NCI-H1092 (cell line): ENCODE measurements around the gene ARHGAP22.

Source experiments
- DNase-seq: peaks from one replicate; lab custom pipeline; 2025; lab: John Stamatoyannopoulos, UW

The ARHGAP22 gene

DNA sequence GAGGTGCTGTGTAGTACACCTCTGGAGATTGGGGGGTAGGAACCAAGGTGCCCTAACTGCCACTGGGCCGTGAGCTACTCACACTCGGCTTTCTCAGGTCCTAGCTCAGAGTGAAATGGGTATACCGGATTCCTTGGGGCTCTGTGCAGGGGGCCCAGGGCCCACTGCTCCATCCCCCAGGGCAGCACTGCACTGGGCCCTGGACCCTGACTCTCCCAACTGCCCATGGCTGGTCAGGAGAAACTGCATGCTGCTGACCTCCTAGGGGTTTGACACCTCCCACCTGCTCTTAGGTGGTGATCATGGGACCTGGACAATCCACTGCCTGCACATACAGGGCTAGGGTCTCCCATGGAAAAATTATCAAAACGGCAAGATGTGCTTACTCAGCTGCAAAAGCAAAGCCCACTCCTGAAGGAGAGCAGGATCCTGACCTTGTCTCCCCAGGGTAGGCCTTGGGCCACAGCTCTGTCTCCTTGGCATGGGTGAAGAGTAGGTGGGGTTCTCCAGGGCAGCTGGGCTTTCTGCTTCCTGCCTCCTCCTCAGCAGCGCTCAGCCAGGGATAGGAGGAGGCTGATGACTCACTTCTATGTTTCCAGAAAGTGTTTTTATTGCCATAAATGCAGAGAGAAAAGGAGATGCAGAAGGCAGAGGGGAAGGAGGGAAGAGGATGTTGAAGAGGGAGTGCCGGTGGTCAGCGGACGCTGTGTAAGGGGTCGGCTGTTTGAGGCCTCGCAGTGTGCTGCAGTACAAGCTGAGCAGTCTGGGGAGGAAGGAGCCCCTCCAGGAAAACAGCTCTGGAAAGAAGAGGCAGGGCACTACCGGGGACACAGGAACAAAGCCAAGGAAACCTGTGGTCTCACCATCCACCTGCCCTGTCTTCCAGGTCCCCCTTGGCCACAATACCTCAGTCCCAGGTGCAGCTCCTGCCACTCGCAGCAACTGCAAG, 107.8 kb downstream of the ARHGAP22 start:
- no peak for DNase-seq

DNA sequence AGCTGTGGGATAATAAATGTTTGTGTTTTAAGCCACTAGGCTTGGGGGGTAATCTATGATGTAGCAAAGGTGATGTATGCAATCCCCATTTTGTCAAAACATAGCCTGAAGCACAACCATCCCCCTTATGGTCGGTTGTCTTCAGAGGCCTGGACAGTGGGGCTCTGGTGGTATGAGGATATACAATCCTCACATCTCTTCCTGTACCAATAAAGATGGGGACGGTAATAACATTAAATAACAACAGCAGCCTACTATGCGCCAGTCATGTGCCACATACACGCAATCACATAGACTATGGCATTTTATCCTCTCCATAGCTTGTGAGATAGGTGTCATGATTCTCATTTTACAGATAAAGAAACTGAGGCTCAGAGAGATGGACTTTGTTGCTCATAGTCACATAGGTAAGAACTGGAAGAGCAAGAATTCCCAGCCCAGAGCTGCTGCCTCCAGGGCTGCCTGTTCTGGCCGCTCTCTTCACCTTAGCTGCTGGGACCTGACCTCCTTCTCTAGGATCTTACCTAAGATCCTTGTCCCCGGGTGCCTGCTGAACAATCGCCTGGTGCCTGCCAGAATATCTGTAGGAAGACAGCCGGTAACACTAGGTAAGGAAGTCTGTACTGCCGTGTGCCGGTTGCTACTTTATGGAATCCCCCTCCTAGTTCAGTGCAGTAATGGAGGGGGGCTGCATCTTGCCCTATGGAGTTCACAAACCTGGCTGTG, 108.6 kb downstream of the ARHGAP22 start:
- no peak for DNase-seq

DNA sequence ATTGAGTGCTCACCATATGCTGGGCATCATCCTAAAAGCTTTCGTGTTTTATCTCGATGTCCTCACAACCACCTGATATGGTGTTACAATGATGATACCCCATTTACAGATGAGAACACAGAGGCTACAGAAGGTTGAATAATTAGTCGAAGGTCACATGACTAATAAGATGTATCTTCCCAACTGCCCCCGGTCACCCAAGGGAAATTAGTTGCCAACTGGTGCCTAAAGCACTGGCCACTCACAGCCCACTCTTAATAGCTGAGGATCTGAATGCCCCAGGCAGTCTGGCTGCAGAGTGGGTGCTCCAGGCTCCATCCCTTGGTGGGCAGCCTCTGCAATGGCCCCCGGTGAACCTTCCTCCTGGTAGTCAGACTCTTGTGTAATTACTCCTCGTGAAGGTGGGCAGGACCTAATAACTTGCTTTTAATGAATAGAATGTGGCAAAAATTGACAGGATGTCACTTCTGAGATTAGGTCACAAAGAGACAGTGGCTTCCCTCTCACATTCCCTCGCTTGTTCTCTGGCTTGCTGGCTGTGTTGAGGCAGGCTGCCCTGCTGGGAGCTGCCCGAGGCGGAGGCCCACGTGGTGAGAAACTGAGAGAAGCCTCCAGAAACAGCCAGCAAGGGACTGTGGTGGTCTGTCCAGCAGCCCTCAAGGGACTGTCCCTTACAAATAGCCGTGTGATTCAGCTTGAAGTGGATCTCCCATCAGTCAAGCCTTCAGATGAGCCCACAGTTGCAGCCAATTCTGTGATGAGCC, 109.4 kb downstream of the ARHGAP22 start:
- DNase-seq: no peak

DNA sequence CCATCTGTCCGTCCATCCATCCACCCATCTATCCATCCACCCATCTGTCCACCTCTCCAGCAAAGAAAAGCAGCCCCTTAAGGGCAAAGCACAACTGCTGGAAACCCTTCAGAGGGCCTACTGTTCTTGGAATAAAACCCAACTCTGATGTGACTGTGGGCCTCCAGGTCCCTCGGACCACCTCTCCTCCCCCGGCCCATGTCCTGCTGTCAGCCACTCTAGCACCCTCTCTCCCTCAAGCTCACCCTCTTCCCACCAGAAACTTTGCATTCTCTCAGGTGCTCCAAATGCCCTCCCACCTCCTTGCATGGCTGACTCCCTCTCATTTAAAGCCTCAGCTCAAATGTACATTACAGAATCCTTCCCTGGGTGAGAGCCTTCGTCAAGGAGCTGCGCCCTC, 110.3 kb downstream of the ARHGAP22 start:
- DNase-seq: no peak

DNA sequence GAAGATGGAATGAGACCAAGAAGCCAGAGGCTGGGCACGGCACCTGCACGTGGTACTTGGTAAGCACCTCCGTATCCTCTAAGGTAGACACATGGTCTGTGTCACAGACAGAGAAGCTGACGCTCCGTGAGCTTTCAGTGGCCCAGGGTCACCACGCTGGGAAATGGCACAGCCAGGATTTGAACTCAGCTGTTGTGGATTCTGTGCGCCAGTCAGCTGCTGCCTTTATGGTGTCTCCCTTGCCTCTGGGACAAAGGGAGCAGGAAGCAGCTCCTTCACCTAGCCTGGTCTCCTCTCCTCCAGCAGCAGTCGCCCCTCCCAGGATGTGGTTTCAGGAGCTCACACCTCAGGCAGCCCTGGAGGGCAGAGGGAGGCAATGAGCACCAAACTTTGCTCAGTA, 110.8 kb downstream of the ARHGAP22 start:
- DNase-seq: no peak

DNA sequence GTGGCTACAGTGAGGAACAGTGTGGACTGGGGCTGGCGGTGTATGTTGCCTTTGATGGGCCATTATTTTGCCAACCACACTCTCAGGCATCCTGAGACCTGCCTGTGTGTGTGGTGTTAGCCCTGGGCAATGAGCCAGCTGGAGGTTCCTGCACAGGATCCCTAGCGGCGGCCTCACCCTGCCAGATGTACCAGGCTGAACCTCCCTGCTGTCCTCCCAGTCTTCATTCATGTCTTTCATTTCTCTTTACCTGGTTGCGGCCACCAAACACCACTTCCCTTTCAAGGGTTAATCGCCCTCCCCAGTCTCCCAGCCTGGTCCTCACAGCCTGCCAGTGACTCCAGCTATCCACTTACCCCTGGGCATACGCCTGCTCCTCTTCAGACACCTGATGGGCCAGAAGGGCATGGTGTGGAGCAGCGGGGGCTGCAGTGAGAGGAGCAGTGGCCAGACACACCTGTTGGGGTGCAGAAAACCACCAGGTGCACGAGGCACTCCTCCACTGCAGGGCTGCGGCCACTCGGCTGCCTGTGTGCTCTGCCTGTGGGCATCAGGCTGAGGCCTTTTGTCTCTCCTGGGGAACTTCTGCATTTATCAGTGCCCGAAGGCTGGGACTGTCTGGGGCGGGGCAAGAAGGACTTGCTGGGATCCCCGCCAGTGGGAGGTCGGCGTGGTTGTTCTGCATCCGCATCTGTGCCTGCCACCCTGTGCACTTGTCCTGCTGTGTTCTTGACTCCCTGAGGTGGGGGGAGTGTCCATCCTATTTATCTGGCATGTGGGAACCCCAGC, 111.6 kb downstream of the ARHGAP22 start:
- DNase-seq: no peak

DNA sequence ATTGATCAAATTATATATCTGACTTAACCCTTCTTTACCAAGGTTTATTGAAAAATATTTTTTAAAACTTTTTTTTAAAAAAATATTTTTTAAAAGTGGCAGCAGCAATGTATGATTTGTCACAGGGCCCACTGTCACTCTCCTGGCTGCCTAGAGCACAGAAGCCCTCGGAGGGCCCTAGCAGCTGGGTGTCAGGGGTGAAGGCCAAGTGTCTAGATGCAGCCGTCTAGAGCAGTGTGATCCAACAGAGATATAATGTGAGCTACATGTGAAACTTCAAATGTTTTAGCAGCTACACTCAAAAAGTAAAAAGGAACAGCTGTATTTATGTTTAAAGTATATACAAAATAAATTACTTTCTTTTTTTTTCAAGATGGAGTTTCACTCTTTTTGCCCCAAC, 112.7 kb downstream of the ARHGAP22 start:
- DNase-seq: no peak

DNA sequence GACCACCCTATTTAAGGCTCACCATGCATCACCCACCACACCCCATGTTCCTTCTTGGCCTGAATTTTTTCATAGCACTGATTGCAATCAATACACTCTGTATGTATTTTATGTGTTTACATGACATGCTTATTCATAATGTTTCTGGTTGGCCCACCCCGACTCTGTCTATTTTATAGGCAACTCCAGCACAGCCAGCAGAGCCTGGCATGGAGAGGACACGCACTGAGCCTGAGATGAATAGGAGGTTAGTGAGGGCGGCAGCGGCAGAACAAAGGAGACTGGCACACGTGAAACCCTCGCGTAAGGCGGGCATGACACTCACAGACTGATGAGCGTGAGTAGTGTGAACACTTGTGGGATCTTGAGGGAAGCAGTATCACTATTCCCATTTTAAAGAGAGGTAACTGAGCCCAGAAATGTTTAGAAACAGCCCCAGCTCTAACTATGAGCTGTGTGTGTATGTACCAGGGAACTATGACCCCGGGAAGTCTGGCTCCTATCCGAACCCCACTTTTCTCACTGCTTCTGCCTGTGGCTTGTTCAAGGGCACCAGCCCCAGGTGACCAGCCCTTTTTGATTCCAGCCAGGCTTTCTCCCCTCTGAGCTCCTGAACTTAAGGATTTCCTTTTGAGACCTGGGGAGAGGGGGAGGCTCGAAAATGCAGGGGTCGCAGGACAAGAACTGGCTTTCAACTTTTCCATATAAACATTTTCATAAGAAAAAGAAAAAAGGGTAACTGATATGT, 113.3 kb downstream of the ARHGAP22 start:
- DNase-seq: no peak

DNA sequence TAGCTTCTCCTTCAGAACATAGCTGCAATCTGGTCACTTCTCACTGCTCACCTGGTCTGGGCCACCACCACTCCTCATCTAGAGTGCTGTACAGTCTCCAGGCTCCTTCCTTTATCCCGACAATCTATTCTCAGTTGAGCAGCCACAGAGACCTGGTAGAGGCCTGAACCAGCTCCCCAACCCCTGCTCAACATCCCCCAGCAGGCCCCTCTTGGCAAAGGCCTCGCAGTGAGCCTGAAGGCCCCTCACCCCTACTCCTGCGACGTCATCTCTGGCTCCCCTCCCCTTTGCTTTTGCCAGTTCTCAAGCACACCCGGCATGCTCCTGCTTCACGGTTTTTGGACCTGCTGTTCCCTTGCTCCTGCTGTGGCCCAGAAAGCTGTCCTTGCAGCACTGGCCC, 113.9 kb downstream of the ARHGAP22 start:
- no peak for DNase-seq

DNA sequence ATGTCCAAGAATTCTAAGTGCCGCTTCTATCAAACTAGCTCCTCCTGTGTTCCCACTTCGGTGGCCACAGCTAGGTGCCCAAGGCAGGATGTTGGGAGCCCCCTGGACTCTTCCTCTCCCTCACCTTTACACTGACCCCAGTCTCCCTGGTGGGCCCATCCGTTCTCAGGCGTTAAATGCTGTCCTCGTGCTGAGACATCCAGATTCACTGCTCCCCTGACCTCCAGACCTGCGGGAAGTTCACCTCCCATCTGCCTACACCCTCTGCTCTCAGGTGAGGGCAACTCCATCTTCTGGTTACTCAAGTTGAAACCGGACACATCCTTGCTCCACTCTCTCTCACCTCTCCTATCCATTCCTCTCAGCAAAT, 114.3 kb downstream of the ARHGAP22 start:
- no peak for DNase-seq

DNA sequence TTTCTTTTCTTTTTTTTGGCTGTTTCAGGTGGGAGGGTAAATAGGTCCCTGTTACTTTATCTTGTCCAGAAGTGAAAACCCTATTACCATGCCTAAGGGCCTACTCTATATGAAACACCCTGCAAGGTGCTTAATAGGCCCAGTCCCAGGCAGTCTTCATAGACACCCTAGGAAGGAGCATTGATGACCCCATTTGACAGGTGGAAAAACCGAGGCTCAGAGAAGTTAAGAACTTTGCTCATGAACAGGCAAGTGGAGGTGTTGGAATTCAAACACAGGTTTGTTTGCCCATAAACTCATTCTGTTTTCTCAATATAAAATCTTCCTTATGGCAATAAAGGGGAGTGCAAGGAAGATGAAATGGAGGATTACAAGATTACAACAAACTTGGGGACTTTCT, 115.8 kb downstream of the ARHGAP22 start:
- no peak for DNase-seq

DNA sequence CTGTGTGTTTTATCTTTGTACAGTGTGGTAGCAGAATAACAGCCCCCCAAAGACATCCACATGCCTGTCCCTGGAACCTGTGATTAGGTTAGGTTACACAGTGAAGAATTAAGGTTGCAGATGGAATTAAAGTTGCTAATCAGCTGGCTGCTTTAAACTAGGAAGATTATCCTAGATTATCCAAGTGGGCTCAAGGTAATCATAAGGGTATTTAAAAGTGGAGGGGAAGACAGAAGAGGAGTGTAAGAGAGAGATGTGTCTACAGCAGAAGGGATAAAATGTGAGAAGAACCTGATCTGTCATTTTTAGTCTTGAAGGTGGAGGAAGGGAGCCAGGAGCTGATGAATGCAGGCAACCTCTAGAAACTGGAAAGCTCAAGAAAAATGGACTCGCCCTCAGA, 117.6 kb downstream of the ARHGAP22 start:
- no peak for DNase-seq

DNA sequence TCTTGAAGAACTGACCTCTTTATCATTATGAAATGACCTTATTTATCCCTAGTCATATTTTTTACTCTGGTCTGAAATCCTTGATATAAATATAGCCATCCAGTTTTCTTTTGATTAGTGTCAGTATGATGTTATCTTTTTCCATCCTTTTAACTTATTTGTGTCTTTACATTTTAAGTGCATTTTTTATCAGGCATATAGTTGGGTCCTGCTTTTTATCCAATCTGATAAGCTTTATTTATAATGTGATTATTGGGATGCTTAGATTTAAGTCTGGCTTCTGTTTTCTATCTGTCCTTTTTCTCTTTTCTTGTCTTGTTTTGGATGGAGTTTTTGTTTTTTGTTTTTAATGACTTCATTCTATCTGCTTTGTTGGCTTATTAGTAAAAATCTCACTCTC, 119.2 kb downstream of the ARHGAP22 start:
- DNase-seq: no peak

DNA sequence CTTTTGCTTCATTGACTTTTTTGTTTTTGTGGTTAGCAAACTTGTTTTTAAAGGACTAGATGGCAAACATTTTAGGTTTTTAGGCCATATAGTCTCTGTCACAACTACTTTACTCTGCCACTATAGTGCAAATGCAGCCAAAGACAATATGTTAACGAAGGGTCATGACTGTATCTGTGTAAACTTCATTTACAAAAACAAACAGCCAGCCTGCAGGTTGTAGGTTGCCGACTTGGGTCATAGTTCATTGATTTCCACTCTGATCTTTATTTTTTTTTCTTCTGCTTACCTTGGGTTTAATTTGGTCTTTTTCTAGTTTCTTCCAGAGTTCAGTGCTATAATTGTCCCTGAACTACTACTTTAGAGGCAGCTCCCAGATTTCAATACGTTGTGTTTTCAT, 120.0 kb downstream of the ARHGAP22 start:
- DNase-seq: no peak

DNA sequence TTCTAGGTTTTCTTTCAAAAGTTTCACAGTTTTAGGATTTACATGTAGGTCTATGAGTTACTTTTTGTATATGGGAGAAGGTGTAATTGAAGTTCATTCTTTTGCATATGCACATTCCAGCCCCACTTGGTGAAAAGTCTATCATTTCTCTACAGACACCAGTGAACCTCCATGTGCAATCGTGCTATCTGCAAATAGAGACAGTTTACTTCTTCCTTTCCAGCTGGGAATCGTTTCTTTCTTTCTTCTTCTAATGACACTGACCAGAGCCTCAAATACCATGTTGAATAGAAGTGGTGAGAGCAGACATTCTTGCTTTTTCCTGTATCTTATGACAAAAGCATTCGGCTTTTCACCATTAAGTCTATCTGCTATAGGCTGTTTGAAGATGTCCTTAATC, 122.7 kb downstream of the ARHGAP22 start:
- no peak for DNase-seq

DNA sequence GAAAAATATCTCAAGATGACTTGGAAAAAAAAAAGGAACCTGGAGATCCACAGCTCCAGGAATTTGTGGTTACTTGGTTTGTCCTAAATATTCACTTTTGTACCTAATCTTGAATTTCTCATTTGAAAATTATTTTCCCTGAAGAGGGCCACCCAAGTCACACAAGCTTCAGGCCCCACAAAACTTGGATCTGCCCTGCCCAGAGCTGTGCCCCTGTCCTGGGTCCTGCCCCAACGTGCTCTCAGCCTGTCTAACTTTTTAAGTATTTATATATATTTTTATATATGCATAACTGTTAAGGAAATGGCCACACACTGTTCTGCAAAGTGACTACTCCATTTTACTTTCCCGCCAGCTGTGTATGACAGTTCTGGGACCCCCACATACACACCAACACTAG, 123.5 kb downstream of the ARHGAP22 start:
- no peak for DNase-seq

DNA sequence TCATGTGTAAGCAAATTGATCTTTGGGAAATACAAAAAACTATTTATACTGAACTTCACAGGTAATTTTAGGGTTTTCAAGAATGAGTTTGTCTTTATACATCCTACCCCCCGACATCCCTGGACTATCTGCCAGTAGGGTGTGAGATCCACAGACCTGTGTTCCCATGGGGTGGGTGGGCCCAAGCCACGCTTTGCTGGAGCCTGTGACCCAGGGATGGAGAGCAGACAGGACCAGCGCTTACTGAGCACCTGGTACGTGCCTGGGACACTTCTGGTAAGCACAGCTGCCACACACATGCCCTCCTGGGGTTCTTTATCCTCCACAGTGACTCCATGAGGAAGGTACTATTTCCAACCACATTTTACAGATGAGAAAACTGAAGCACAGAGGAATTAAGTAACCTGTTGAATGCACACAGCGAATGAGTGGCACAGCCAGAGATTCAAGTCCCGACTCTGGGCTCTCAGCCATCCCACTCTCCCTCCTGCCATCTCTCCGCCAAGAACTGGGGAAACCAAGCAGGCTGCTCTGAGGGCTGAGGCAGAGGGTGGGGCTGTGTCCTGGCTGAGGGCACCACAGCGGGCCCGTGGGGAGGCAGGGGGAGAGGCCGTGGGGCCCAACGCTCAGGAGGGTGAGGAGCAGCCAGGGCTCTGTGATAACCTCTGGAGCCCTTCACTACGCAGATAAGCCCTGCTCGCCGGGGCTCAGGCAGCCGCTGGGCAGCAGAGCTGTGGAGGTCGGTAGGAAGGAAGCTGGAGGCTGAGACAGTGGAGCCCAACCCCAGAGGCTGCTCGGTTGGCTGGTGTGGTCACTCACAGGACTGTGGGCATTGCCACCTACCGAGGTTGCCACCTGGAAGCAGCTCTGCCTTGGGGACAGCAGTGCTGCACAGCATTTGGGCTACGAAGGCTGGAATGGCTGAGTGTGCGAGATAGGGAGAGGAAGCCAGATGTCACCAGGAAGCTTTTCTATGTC, 124.2 kb downstream of the ARHGAP22 start:
- no peak for DNase-seq

DNA sequence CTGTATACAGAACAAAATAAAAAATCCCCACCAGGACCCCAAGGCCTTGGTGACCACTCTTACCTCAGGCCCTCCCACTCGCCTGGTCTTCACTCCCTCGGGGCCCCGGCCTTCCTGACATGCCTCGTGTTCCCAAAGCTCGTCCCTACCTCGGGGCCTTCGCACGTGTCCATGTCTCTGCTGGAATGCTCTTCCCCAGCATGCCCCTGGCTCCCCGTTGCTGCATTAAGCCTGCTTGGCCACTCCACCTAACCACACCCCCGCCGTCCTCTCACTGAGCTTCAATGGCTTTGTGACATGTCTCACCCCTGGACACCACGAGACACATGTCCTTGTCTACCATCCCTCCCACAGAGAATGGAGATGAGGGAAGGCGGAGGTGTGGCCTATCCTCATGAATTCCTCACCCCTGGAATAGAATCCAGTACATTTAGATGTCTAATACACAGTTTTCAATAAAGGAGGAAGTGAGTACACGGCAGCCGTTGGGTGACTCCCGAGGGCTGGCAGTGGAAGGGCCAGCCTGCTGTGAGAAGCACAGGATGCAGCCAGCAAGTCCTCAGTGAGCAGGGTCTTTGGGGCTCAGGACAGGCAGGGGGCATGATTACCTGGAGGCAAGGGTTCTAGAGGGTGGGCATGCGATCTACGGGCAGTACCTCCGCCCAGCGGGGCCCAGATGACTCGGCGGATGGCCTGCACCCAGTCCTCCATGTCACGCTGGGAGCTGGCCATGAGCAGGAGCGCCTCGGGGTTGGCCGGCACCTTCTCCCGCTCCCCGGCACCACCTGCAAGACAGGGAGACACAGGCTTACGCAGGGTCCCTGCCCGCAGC, 125.7 kb downstream of the ARHGAP22 start:
- no peak for DNase-seq

DNA sequence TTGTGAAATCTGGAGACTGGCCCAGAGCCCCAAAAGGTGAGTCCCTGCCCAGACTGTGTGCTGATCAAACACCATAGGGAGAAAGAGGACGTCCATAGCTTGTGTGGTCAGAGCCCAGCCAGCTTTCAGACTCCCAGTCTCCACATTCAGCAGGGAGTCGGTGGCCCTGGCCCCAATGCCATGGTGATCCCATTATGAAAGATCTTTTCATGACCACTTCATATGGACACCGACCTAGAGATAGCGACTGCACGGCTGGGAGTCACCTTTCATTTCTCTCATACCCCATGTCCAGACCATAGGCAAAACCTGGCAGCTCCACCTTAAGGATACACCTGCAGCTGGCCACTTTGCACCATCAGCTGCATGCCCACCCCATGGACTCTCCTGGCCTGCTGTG, 126.4 kb downstream of the ARHGAP22 start:
- no peak for DNase-seq
